GM19438 (cell line): ENCODE measurements around the gene RBM38.
A peak's percentile ranks its signal among the peaks of the same experiment; 100 is the strongest.

Experiments used
- ATAC-seq: cut with Tn5 transposase; IDR thresholded peaks from one replicate; pipeline ENCODE4 v1.9.1; 2021; ENCODE audit warnings: low read depth; ENCODE audit not compliant: unreplicated experiment

Gene RBM38

DNA sequence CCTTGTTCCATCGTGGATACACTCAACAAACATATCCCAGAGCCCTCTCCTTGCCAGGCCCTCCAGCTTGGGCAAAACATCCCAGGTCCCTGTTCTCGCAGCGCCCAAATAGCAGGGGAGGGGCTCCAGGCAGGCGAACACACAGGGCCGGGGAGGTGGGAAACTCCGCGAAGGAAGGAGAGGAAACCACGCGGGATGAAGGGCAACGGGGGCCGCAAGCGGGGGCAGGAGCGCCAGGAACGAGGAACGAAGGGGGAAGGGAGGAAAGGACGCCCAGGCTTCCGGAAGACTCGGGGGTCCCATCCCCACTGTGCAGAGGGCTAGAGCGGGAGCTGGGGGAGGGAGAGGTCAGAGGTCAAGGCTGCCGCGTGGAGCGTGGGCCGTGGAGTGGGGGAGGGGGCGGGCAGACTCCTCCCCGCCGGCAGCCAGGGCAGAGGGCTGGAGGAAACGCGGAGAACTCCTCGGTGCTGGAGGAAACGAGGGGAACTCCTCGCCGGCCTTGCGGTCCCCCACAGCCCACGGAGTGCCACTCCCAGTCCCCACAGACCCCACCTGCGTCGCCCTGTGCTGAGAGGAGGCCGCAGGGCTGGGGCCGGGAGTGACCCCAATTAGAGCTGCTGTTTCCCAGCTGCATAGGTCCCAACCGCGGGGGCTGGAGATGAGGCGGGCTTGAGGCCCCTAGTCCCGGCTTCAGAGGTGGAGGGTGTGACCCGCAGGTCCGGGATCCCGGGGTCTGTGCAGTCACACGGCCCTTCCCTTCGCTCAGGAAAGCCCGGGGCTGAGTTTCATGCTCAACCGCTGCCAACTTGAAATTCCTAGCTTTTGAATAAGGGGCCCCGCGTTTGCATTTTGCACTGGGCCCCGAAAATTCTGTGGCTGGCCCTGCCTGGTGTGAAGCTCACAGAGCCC lies 1.2 kb upstream of the RBM38 start:
- no peak for ATAC-seq

DNA sequence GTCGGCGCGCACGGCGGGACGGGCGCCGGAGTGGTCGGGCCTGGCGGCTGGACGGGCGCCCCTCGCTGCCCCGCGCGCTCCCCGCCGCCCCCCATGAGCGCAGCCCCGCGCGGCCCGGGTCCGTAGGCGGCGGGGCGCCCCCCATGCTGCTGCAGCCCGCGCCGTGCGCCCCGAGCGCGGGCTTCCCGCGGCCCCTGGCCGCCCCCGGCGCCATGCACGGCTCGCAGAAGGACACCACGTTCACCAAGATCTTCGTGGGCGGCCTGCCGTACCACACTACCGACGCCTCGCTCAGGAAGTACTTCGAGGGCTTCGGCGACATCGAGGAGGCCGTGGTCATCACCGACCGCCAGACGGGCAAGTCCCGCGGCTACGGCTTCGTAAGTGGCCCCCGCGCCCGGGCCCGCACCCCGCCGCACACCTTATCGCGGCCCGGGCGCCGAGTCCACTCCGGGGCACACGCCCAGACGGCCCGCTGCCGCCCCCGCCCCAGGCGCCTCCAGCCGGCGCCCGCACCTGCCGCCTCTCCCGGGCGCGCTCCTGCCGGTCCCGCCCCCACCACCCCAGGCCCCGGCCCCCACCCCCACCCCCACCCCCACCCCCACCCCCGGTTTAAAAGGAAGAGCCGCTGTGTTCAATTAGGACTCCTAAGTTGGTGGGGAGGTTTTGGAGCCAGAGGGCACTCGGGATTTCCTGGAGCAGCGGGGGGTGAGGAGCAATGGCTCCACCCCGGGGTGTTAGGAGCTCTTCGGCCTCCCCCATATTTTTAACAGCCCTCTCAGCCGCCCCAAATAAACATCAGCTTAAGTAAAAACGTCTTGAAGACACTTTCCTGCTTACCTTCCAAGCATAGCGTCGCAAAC lies 474 bp downstream of the RBM38 start:
- no peak for ATAC-seq

DNA sequence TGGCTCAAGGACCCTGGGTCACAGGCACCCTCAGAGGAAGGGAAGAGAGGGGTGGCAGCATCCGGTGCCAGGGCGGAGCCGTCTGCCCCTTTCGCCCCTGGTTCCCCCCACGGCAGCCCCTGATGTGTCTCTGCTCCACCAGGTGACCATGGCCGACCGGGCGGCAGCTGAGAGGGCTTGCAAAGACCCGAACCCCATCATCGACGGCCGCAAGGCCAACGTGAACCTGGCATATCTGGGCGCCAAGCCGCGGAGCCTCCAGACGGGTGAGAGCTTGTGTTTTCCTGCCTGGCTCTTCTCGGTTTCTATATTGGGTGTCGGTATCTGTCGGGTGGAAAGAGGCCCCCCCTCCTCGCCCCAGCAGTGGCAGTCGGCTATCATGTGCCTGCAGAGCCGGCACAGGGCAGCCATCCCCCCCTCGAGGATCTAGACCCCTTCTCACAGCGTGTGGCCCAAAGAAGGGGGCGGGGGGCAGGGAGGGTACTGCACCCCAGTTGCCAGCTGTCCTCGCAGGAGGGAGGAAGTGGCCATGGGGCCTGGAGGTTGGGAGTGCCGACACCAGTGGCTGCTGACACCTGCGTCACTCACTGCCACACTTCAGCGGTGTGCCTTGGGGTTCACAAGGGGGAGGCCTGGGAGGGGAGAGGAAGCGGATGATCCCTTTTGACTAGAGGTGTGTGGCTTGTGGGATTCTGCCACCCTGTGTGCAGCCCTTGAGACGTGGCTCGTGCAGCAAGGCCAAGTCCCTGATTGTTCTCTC lies 1.5 kb downstream of the RBM38 start:
- ATAC-seq, result no peak

DNA sequence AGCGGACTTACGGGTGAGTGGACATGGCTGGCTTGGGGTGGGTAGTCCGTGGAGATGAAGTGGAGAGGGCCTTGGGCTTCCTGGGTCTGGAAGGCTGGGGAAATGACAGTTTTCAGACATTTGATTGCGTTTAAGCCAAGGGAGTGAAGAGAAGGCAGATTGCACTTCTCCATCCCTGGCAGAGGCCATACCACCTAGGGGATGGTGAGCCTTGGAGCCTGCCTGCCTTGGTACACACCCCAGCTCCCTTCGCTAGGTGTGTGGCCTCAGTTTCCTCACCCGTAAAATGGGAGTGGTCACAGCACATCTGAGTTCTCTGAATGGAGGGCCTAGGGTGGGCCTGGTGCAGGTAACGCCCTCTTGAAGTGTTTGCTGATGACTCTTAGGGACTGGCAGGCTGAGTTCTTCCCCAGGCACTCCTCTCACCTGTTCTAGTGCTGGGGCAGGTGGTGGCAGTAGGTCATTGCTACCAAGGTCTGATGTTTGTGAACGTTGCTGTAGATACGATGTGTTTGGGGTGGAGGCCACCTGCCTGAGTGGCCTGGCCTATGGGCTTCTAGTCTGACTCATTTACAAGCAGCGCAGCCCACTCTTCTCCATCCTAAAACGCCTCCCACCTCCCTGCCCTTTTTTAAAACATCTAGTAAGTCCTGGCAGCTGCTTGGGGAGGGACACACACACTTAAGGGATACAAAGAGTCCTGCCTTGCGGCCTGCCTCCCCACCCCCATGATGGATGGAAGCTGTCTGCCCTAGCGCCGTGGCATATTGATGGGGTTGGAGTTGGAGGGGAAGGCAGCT lies 2.3 kb downstream of the RBM38 start:
- no peak for ATAC-seq

DNA sequence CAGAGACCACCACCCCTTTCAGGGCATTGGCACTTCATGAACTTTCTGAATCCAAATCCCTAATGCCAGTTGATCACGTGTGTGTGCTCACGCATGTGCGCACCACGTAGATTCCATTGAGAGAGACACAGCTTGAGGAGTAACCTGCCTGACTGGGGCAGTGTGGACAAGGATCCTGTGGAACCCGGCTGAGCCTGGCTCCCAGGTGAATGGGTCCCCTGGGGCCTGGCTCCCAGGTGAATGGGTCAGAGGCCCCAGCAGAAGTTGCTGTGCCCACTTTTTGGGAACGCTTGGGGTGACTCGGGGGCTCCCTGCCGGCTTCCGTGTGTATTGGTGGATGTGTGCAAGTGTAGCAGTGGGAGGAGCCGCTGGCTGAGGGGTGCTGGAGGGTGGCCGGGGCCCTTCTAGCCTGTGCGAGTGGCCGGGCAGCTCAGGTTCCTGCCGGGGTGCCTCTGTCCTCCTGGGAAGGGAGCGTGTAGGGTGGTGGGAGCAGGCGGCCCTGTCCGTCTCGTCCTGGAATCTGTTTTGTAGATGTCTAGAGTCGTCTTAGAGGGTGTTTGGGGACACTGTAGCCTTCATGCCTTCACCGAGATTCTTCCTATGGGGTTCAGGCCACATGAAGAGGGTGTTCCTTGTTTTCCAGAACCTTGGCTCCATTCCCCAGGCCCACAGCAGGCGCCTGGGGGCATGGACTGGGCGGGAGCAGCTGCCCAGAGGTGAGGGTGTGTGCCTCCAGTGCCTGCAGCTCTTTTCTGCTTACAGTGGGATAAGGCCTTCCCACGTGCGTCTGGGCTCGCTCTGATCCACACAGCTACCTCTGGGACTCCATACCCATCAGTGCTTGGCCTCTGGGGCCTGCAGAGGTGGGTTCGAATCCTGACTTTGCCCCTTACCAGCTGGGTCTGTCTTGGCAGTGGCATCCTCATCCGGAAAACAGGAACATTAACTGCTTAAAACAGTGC lies 3.2 kb downstream of the RBM38 start:
- ATAC-seq, result no peak

DNA sequence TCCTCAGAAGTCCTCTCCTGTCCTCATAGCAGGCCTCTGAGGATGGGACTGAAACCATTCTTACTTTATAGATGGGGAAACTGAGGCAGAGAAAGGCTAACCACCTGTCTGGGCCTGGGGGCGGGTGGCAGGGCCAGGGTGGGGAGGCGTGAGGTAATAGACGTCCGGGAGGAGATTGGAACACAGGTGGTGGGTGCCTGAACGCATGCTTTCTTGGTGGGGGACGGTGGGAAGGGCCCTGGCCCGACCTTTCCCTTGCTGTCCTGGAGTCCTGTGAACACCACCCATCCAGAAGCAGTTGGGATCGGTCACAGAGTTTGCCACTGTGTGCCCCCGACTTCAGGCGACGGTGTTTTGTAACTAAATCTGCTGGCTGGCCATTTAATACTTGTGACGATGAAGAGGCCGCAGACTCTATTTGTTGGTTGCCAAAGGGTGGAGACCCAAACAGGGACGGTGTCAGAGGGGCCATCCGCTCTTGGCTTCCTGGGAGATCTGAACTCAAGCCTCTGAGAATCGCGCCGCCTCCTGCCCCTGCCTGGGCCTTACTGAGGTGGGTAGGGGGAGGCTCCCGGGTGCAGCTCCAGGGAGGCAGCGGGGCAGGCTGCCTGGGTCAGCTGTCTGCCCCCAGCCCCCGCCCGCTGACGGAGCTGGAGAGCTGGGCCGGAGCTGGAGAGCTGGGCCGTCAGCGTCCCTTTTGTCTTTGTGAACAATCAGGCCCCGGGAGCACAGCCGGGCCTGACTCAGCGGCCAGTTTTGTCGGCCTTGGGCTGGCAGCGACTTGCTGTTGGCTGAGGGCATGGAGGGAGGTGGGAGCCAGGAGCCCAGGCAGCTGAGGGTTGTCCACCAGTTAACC lies 4.1 kb downstream of the RBM38 start:
- no peak for ATAC-seq

DNA sequence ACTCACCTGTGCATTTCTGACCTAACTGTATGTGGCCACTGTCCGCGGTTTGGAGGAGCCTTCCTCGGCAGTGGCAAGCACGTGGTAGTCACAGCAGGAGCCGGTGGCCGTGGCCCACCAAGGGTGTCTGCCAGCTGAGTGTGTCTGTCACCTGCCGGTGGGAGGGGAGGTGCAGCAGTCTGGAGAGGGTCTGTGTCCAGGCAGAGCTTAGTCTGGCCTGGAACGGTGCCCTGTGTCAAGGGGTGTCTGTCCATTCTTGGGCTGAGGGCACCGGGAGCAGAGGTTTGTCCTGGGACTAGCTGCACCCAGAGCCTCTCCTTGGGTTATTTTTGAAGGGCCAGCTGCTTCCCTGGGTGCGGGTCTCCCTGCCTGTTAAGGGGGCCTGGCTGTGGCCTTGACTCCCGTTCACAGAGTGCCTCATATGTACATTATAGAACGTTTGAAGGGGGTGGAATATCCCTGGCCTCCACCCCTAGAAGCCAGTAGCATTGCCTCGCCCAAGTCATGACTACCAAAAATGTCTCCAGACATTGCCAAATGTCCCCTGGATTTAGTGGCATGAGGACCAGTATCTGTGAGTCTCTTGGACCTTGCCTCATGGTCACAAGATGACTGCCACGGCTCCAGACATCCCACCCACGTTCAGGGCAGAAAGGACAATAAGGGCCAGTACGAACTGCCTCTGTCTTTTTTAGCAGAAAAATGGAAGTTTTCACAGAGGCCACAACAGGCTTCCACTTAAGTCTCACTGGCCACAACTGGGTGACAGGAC lies 5.2 kb downstream of the RBM38 start:
- no peak for ATAC-seq

DNA sequence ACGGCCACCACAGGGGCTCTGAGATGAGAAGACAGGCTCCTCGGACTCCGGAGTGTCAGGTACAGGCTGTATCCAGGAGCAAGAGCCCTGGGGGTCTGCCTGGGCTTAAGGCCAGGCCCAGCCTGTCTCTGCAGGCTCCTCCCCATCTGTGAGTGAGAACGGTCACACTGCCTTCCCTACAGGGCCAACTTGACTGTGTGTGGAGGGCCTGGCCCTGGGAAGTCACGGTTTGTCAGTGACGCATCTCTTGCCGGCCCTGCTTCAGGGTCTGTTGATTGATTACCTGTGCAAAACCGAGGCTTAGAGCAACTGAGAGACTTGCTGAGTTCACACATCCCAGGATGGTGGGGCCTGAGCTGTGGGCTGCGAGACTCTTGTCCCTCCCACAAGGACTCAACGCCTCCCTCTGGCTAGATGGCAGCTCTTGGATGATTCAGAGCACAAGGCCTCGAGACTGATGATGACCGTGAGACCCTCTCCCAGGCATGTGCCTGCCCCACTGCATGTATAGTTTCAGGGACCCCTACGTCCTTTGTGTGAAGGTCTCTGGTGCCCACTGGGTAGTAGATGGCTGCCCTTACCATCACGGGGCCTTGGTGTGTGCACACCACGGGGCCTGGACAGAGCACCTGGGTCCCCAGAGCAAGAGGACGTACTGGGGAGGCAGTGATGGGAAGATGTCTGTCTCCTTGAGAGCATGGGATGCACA lies 5.9 kb downstream of the RBM38 start:
- ATAC-seq, result no peak

DNA sequence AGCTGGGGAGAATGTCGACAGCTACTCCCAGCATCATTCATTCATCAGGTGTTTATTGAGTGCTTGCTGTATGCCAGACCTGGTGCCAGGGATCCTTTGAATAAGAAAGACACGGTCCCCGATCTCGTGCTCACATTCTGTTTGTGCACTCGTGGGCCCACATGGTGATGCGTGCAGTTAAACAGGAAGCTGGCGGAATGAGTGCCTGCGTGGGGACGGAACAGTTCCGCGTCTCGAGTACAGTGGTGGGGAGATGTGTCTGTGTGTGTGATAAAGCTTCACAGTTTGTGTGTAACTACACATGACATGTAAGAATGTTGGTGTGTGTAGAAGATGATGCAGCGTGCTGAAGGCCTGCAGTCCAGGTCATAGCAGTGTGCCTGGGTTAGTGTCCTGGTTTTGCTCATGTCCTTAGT lies 6.5 kb downstream of the RBM38 start:
- ATAC-seq, result no peak

DNA sequence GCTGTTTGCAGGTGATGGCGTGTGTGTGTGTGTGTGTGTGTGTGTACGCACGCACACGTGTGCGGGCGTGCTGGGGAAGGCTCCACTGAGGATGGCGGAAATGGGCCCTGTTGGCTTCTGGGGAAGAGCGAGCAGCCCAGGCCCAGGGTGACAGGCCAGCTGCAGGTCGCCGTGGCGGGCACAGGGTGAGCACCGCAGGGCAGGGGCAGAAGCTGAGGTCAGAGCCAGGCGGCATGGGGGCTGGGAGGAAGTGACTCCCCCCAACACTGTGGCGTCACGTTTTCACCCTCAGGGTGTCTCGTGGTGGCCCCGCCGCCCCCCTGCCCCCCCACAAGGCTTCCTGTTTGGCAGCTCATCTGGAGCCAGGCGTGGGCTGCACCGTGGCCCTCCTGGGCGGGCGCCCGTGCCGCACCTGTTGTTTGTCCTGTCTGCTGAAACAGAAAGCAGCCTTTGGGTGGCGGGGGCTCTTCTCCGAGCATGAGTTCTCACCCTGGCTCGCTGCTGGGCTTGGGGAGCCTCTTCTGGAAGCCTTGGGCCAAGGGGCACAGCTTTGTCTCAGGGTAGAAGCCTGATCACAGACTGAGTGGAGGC lies 7.1 kb downstream of the RBM38 start:
- ATAC-seq, result peak; percentile 51

DNA sequence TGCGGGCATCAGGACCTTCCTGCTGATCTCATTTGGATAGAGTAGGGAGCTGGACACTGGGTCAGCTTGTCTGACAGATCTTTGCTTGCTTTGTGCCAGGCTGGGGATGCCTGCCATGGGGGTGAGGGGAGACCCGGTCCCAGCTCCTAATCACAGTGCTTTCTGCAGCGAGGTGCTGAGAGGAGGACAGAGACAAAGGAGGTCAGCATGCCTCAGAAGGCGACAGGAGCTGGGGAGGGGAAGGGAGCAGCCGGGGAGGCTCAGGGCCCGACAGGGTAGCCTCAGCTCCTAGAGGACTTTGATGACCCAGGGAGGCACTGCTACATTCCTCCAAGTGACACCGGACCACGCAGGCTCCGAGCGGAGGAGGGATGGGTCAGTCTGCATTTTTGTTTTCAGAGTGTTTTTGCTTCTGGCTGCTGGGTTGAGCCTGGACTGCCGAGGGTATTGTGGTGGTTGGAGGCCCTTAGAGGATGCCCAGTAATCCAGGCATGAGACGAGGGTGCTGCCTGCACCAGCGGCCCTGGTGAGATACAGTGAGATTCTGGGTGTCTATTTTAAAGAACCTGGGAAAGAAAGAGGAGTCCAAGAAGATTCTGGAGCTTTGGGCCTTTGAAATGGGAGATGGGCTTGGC lies 7.8 kb downstream of the RBM38 start:
- ATAC-seq, result no peak

DNA sequence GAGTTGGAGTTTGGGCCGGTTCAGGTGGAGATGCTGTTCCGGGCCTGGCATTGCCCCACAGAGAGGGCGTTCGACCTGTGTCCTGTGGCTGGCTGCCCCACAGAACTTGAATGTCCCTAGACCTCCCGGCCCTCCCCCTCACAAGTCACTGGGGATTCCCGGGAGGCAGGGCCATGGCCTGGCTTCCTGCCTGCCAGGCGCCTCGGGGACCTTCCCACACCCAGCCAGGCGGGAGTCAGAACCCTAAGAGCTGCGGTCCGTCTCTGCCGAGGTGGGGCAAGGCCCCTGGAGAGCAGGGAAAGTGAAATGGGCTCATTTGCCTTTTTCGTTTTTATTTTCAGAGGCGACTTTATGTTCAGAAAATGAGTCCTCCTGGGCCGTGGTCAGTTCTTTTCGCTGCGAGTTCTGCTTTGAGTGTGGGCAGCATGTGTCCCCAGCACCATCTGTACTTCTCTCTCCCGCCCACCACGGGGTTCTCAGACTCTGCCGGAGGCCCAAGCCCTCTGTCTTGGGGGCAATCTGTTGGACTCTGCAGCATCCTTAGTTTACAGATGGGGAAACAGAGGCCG lies 8.5 kb downstream of the RBM38 start:
- ATAC-seq, result no peak

DNA sequence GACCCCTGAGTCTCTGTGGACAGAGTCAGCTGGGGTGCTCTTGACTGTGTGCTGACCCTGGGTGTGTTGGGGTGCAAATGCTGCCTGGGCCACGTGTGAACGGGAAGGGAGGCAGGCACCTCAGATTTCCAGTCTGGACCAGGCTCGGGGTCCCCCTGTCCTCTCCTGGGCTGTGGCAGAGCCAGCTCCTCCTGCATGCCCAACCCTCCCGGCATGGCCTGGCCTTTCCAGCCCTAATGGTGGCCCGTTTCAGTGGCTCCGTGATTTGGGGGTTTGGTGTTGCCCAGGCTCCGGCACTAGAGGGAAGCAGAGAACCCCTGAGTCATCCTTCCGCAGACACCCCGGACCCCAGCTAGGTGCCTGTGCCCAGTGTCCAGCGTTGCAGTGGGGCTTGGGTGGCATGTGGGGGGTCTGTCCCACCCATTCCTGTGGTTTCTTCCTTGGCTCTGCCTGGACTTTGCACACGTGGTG lies 9.1 kb downstream of the RBM38 start:
- ATAC-seq, result no peak

DNA sequence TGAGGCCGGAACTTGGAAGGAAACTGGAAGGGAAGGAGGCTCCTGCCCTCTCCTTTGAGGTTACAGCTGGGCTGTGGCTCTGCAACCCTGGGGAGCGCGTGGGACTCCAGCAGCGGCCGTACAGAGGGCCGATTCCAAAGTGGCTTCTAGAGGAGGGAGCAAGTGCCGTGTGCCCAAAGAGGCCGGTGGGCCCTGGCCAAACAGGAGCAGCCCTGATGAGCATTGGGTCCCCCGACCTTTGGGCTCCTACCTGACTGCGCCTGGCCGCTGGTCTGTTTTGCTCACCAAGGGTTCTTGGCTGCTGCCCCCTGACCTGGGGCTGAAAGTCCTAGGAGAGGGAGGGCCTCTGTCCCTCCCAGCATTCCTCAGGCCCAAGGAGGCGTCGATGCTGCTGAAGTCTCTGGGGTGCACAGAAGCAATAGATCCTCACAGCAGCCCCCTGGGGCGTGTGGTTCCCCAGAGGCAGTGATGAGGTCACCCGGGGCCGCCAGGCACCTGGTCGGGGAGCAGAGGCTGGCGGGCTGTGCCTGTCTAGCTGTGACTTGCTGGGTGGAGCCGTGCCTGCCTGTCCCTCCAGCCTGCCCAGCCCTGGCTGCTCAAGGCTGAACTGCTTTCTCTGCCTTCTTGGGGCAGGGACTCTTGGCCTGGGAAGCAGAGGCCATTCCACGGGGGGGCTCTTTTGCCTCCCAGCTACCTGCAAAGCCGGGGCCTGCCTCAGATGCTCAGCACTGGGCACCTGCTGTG lies 9.8 kb downstream of the RBM38 start:
- no peak for ATAC-seq

DNA sequence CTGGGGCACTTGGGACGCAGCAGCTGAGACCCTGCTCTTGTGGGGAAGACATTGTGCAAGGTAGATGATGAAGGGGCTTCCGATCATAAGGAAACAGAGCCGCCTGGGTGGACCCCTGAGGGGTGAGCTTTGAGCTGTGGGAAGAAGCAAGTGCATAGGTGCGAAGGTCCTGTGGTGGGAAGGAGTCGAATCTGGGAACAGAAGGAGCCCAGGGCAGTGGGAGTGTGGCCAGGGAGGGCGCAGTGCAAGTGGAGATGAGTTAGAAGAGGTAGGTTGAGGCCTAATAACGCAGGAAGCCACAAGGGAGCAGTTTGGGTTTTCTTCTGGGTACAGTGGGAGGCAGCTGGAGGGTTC lies 10.3 kb downstream of the RBM38 start:
- no peak for ATAC-seq
